ENCODE measurements around the gene MOCS3.

DNA sequence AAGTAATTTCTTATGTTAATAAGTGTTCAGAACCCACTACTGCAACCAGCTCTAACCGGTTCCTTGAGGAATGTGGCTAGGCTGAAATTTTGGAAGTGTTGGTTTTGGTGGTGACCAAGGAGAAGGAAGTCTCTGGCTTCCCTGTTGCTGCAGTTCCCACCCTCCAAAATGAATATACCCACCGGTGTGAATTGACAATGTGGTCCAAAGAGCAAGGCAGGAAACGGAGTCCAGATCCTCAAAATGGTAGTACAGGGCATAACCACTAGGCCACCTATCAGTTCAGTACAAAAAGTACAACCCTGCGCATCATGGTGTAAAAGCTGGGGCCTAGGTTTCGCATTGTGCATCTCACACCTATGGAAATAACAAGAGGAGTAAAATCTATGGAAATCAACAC lies 30.1 kb upstream of the MOCS3 start:
- TF ChIP-seq POLR2A (IDR thresholded peaks at IDR 0.05) = no peak
- TF ChIP-seq, protein P1, sequence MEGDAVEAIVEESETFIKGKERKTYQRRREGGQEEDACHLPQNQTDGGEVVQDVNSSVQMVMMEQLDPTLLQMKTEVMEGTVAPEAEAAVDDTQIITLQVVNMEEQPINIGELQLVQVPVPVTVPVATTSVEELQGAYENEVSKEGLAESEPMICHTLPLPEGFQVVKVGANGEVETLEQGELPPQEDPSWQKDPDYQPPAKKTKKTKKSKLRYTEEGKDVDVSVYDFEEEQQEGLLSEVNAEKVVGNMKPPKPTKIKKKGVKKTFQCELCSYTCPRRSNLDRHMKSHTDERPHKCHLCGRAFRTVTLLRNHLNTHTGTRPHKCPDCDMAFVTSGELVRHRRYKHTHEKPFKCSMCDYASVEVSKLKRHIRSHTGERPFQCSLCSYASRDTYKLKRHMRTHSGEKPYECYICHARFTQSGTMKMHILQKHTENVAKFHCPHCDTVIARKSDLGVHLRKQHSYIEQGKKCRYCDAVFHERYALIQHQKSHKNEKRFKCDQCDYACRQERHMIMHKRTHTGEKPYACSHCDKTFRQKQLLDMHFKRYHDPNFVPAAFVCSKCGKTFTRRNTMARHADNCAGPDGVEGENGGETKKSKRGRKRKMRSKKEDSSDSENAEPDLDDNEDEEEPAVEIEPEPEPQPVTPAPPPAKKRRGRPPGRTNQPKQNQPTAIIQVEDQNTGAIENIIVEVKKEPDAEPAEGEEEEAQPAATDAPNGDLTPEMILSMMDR (IDR thresholded peaks at IDR 0.05) = no peak
